SHP77 (cell line): ENCODE data around the gene GAS2.

Source experiments
- DNase-seq, 2 experiments: peaks; one replicate each; lab custom pipeline; 2025; lab: John Stamatoyannopoulos, UW

Gene GAS2

DNA sequence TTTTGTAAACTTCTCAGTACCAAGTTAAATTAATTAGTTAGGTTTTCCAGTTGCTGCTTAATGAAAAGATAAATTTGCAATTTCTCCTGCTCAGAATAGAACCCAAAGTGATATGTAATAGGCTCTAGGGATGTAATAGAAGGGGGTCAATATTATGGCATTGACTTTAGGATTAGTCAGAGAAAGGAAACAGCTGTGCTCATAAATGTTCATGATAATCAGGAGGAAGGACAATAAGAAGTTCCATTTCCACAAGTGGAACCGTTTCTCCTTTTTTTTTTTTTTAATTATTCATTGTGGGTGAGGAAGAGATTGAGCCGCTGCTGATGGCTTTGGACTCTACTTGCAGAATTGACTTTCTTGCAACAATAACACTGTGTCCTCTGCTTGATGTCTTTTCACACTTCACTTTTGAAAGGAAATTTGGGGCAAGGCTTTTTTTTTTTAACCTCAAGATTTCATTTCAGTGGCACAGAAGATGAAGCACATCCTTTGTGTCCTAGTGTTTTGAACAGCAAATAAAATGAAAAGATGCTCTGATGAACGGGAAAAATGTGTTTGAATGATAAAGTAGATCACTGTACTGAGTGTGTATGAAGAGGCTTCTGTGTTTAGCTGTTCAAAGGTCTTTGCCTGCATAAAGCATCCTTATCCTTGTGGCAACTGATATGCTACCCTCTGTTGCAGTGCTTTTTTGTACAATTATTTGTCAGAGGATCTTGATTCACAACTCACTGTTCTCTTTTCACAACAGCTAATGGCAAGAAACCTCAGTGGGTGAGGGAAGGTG lies 62.4 kb downstream of the GAS2 start:
- DNase-seq = peak; percentile 14 to 21

GRCh38 chr11:22730319-22730718 lies 63.9 kb downstream of the GAS2 start:
- no peak for DNase-seq

GRCh38 chr11:22732588-22732987 lies 66.2 kb downstream of the GAS2 start:
- DNase-seq = no peak

DNA sequence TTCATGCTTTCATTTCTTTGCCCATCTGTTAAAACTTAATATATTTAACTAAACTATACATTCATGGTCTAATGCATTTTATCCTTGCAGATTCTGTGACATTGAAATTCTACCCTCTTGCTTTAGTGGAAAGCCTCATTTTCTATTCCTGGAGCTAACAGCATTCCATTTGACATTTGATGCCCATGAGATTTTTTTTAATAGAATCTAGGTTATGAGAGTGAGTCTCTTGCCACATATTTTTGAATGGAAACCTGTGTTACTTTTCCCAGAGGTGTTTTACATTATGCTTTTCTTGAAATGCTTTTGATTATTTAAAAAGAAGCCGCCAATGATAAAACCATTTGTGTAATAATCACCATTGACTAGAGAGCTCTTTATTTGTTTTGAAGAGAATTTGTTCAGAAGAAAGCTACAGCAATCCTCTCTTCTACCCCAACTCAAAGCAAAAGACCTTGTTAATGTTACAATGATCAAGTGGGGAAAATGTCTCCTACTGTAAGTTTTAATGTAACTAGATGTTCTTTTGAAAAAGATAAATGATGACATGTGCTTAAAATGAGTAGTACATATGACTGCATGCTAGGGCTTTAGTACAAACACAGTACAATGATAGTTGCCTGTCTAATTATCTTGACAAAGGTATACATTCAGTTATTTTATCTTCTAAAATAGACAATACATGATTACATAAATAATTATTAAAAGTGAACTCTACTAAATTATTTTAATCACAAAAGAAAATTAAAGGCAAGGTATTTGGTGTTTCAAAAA lies 67.3 kb downstream of the GAS2 start:
- no peak for DNase-seq

GRCh38 chr11:22734628-22735345 lies 68.4 kb downstream of the GAS2 start:
- no peak for DNase-seq

GRCh38 chr11:22742157-22742613 lies 75.8 kb downstream of the GAS2 start:
- DNase-seq = no peak

- no peak for DNase-seq
These were observed 83.1 kb downstream of the GAS2 start for GRCh38 chr11:22749536-22749935.

DNA sequence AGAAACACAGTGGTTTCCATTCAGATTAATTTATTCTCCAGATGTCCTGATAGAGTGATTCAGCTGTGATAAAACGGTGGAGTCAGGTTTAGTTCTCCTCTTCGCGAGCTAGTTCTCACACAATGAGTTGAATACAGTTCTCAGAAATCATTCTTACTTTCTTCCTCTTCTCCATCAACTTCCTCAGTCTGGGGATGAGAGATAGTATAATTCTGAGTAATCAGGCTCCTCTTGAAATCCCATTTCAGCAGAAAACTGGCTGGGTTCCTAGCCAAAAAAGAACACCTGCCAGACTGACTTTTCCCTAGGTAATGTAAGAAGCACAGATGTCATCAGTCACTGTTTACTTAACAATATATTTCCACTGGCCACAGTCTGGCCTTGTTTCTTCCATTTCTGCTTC lies 86.5 kb downstream of the GAS2 start:
- DNase-seq = no peak

- DNase-seq = no peak
These were observed 87.0 kb downstream of the GAS2 start for GRCh38 chr11:22753416-22753815.

GRCh38 chr11:22761066-22761465 lies 94.7 kb downstream of the GAS2 start:
- no peak for DNase-seq

- no peak for DNase-seq
These were observed 96.8 kb downstream of the GAS2 start for GRCh38 chr11:22763166-22763565.

DNA sequence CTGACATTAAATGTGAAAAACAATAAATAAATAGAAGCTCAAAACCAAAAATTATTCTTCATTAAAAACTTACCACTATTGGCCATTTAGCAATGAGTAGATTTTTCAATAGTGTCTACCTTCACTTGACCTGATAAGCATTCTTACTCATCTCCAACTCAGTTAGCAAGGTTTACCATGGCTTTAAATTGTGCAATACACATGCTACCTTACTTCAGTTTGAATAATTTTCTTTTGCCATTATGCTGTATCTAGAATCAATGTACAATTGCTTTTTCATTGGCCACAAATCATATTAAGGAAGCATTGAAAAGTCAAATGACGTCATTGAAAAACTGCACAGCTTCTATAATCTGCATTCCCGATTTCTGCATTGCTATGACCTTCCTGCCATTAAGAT lies 98.3 kb downstream of the GAS2 start:
- no peak for DNase-seq

GRCh38 chr11:22768281-22768680 lies 101.9 kb downstream of the GAS2 start:
- no peak for DNase-seq

GRCh38 chr11:22769081-22769480 lies 102.7 kb downstream of the GAS2 start:
- DNase-seq = no peak

GRCh38 chr11:22774716-22775115 lies 108.3 kb downstream of the GAS2 start:
- no peak for DNase-seq

GRCh38 chr11:22775248-22775647 lies 108.8 kb downstream of the GAS2 start:
- no peak for DNase-seq

GRCh38 chr11:22778642-22779041 lies 112.2 kb downstream of the GAS2 start:
- DNase-seq = no peak

DNA sequence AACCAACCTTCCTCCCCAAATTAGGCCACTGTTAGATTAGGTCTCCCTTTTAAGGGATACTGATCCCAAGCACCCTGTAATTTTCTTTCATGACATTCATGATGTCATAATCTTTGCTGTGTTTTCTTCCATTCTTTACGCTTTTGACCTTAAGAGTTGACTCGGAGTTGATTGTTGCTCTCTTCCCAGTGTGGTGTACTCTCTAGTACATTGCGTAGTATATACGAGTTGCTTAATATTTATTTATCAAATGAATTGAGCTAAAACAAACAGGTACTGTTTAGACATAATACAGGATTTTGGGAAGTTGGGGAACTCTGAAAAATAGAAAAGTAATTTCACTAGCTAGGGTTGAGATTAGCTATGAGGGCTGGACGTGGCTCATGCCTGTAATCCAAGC lies 113.4 kb downstream of the GAS2 start:
- no peak for DNase-seq

GRCh38 chr11:22780952-22781593 lies 114.7 kb downstream of the GAS2 start:
- no peak for DNase-seq

DNA sequence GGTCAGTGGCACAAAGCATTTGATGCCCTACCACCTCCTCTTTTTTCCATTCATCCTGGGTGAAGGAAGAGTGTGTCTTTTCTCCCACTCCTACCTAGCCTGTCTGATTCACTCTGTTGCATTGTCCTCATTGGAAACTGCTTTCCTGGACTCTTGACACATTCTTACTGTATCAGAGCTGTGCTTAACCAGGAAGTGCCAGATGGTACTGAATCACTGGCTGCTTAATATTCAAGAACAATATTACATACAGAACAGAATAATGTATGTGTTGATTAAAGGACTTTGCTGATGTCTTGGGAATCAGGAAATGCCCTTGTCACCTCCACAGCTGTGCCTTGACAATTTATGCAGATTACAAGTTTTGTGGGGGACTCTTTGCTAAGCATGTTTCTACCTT lies 118.8 kb downstream of the GAS2 start:
- DNase-seq = no peak

DNA sequence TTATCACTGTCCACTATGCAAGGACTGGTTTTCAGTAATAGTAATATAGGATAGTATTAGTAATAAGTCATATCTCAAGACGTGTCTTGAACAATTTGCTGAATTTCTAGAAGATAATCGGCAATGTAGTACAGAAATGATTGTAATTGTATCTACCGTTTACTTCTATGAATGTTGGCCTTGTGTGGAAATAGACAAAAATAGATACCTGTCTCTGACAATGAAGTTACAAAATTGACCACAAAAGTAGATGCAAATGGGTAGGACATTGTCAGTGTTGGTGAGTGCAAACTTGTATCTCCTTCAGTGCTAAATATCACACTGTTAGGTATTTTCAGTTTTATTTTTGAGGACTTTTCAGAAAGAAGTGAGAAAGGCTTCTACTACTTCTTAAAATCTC lies 120.1 kb downstream of the GAS2 start:
- no peak for DNase-seq

GRCh38 chr11:22787055-22787454 lies 120.6 kb downstream of the GAS2 start:
- no peak for DNase-seq
